Left cardiac atrium (tissue), 4 donors: ENCODE results near the gene PSMD13. TPM values are rescaled to one million over a fixed set of nuclear protein-coding genes. Genes with fewer than 3 reads are reported as not detected.
"Not testable (repeated sequence)": the region's sequence is repeated elsewhere in the genome, so short reads cannot be mapped to it uniquely, and the experiment has no call there.

Source experiments
- ATAC-seq, 2 donors: fragments of 200-7000 bp; cut with Tn5 transposase; one replicate each; pipeline ENCODE4 v1.9.1; 2020; ENCODE audit warnings: mild to moderate bottlenecking in 2 of 2, moderate library complexity in 2 of 2
- DNase-seq: peaks from one replicate; pipeline ENCODE4 v3.0.0-alpha.2; 2020
- intact Hi-C, 2 donors: fragments of 100-400 bp; cut with DNase I; formaldehyde crosslinking; loops; one replicate each; pipeline versions ENCODE4 v1.14.1 to v1.15.1; 2022 to 2023
- total RNA-seq, 2 donors: library from RNA; stranded (reverse); fragmentation: NEBNext Ultra II Directional; extraction: Animal tissue kit (Norgen Biotek cat#: 25700); gene quantifications; one replicate each; pipeline ENCODE4 v1.2.1, GENCODE V29; 2021
- donor health status: DM: no; HTN: yes; CAD: no.
- donor health status: DM: no; HTN: yes; CAD: no; lungs with severe emphysema.
- donor health status: DM: yes; HTN: yes; CAD: no.
- donor health status: Dilated cardiomyopathy.

Gene PSMD13
- total RNA-seq, 2 donors from 2014 or later = 75.5 to 87.3 TPM

GRCh38 chr11:256952-257737, 20.4 kb downstream of the PSMD13 start:
- intact Hi-C loops = loop anchor here in 1 of 2 donors (10.0 kb wide), 1 partner anchor 138 kb away; the partner anchor contains the start of gene PKP3
- no peak for ATAC-seq
- no peak for DNase-seq

- ATAC-seq = no peak
These were observed 21.2 kb downstream of the PSMD13 start for GRCh38 chr11:257766-258493.

GRCh38 chr11:259413-259812, 22.6 kb downstream of the PSMD13 start:
- no peak for ATAC-seq
- DNase-seq = no peak
- intact Hi-C loops = loop anchor here in 1 of 2 donors (10.0 kb wide), 1 partner anchor 135 kb away; the partner anchor contains the start of gene PKP3

More at GRCh38 chr11:257766-258493, 21.2 kb downstream of the PSMD13 start:
- no peak for DNase-seq
- intact Hi-C loops = loop anchor here in 1 of 2 donors (10.0 kb wide), 1 partner anchor 137 kb away; the partner anchor contains the start of gene PKP3

GRCh38 chr11:261624-262023, 24.8 kb downstream of the PSMD13 start:
- ATAC-seq = no peak
- DNase-seq = no peak
- intact Hi-C loops = no loop called here

GRCh38 chr11:266676-267439, 30.1 kb downstream of the PSMD13 start:
- ATAC-seq (peak in 1 of 2 donors; percentile 8), DNase-seq (no peak)
- intact Hi-C loops = no loop called here

- DNase-seq (peak; percentile 47), ATAC-seq (peak; percentile 49 to 52)
- intact Hi-C loops = no loop called here
These were observed 30.8 kb downstream of the PSMD13 start for GRCh38 chr11:267491-267994.

GRCh38 chr11:268716-269145, 32.0 kb downstream of the PSMD13 start:
- peak; percentile 77 for ATAC-seq
- intact Hi-C loops, DNase-seq: not testable (repeated sequence)

- no peak for DNase-seq
- intact Hi-C loops = no loop called here
These were observed 32.5 kb downstream of the PSMD13 start for GRCh38 chr11:269146-269890.

GRCh38 chr11:270451-271318, 33.9 kb downstream of the PSMD13 start:
- DNase-seq = no peak
- ATAC-seq = no peak
- intact Hi-C loops = no loop called here

More at GRCh38 chr11:269146-269890, 32.5 kb downstream of the PSMD13 start:
- peak; percentile 46 to 50 for ATAC-seq

GRCh38 chr11:271319-271715, 34.5 kb downstream of the PSMD13 start:
- intact Hi-C loops = no loop called here
- no peak for DNase-seq
- no peak for ATAC-seq

GRCh38 chr11:272195-272930, 35.6 kb downstream of the PSMD13 start:
- ATAC-seq (no peak), DNase-seq (no peak)
- intact Hi-C loops = no loop called here

- ATAC-seq = no peak
- intact Hi-C loops = no loop called here
- no peak for DNase-seq
These were observed 36.1 kb downstream of the PSMD13 start for GRCh38 chr11:272931-273198.

- no peak for ATAC-seq
- intact Hi-C loops = no loop called here
- no peak for DNase-seq
These were observed 39.4 kb downstream of the PSMD13 start for GRCh38 chr11:276219-276618.

GRCh38 chr11:278001-278951, 41.5 kb downstream of the PSMD13 start, which contains the start of gene NLRP6:
Gene NLRP6, plus strand, starts transcription at chr11:278407. Its CDS starts 163 bp downstream, at chr11:278570.
- ATAC-seq = no peak
- intact Hi-C loops = no loop called here
- no peak for DNase-seq

- intact Hi-C loops = no loop called here
- DNase-seq = no peak
- ATAC-seq = peak in 1 of 2 donors; percentile 31
These were observed 42.5 kb downstream of the PSMD13 start for GRCh38 chr11:279040-279965.
